Omental fat pad (tissue), 4 donors: ENCODE measurements around the gene ST7L. TPM values are rescaled to one million over a fixed set of nuclear protein-coding genes. Genes with fewer than 3 reads are reported as not detected.

ENCODE experiments used
- ATAC-seq: fragments of 150-250 bp; one replicate; pipeline ENCODE4 v1.9.1; 2016; ENCODE audit warnings: mild to moderate bottlenecking, moderate library complexity; ENCODE audit not compliant: low FRiP score
- DNase-seq: peaks from one replicate; pipeline ENCODE4 v3.0.0-alpha.2; 2019; ENCODE audit warnings: low spot score
- CTCF ChIP-seq, 3 donors: fragments of 450-650 bp; IDR thresholded peaks; one replicate each; pipeline ENCODE4 v1.5.1; 2016 to 2017; ENCODE audit warnings: antibody characterized with exemption in 3 of 3, mild to moderate bottlenecking in 3 of 3, moderate library complexity in 2 of 3
- total RNA-seq, 4 donors: library from RNA; depleted of rRNA; stranded (reverse); fragments of >200 nt; gene quantifications; one replicate each; pipeline ENCODE4 v1.1.0, GENCODE V29; 2016

Gene ST7L
- total RNA-seq, 4 donors from 2014 or later: 19.4 to 29.2 (median 28.2) TPM

- ATAC-seq: no peak
- no peak for DNase-seq
- no peak for TF ChIP-seq CTCF (IDR thresholded peaks at IDR 0.05)
These were observed 100.8 kb downstream of the ST7L start for GRCh38 chr1:112518186-112518585.

GRCh38 chr1:112517646-112518045 lies 101.3 kb downstream of the ST7L start:
- no peak for TF ChIP-seq CTCF (IDR thresholded peaks at IDR 0.05)
- no peak for ATAC-seq
- DNase-seq: no peak

GRCh38 chr1:112517231-112517630 lies 101.7 kb downstream of the ST7L start:
- no peak for DNase-seq
- no peak for TF ChIP-seq CTCF (IDR thresholded peaks at IDR 0.05)
- ATAC-seq: no peak

- DNase-seq: no peak
- TF ChIP-seq CTCF (IDR thresholded peaks at IDR 0.05): no peak
- ATAC-seq: no peak
These were observed 102.8 kb downstream of the ST7L start for GRCh38 chr1:112516141-112516540.

GRCh38 chr1:112515311-112516009 lies 103.5 kb downstream of the ST7L start:
- no peak for DNase-seq
- TF ChIP-seq CTCF (IDR thresholded peaks at IDR 0.05): no peak
- ATAC-seq: peak; percentile 63

- TF ChIP-seq CTCF (IDR thresholded peaks at IDR 0.05): no peak
- no peak for DNase-seq
- no peak for ATAC-seq
These were observed 104.0 kb downstream of the ST7L start for GRCh38 chr1:112514901-112515300.

GRCh38 chr1:112513112-112513870 lies 105.7 kb downstream of the ST7L start:
- TF ChIP-seq CTCF (IDR thresholded peaks at IDR 0.05): no peak
- DNase-seq (no peak), ATAC-seq (no peak)
